GM20431 (cell line): ENCODE results near the gene HMGN4.
"Not testable (repeated sequence)": the region's sequence is repeated elsewhere in the genome, so short reads cannot be mapped to it uniquely, and the experiment has no call there.

Experiments
- in situ Hi-C: fragments of 300-500 bp; cut with MseI, MboI; formaldehyde crosslinking; loops from one replicate; pipeline ENCODE4 v1.15.0; 2020; ENCODE audit warnings: low sequenced_read_pairs; ENCODE audit not compliant: unreplicated experiment

Gene HMGN4

GRCh38 chr6:26537846-26538571 is at the start of gene HMGN4:
HMGN4 (plus strand) TSS chr6:26538366; CDS start chr6:26545207, 6,841 bp downstream.
- in situ Hi-C loops, result loop anchor here (25.0 kb wide), 1 partner anchor 201 kb away; no protein-coding TSS in a partner anchor

DNA sequence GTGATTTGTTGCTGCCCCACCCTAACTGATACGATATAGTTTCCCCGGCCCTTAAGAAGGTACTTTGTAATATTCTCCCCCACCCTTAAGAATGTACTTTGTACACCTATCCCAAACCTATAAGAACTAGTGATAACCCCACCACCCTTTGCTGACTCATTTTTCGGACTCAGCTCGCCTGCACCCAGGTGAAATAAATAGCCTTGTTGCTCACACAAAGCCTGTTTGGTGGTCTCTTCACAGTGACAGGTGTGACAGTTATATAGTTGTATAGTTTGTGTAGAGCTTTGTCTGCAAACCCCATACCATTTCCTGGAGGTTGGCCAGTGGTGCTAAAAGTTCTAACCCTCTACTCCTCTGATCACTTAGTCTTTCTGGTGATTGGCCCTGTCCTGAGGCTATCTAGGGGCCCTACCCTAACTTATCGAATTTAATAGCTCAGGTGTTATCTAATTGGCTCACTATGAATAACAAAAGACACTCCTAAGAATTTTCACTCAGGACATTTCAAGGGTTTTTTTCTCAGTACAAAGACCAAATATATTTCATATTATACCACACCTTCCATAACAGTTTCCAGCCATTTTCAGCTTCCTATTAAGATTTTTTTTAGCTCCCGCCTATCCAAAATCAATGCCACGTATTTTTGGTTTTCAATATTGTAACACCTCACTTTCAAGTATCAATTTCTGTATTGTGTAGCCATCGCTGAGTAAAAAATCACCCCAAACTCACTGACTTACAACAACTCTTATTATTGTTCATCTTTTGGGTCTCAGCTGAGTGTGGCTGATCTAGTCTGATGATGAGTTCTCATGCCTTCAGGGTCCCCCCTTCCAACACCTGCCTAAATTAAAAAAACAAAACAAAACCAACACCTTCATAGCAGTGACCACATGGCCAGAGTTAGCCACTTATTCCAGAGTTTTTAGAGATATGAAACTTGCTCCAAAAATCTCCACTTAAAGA is 47.9 kb upstream of the HMGN4 start:
- in situ Hi-C loops, result no loop called here

GRCh38 chr6:26491604-26492003 is 46.6 kb upstream of the HMGN4 start:
- in situ Hi-C loops, result no loop called here

DNA sequence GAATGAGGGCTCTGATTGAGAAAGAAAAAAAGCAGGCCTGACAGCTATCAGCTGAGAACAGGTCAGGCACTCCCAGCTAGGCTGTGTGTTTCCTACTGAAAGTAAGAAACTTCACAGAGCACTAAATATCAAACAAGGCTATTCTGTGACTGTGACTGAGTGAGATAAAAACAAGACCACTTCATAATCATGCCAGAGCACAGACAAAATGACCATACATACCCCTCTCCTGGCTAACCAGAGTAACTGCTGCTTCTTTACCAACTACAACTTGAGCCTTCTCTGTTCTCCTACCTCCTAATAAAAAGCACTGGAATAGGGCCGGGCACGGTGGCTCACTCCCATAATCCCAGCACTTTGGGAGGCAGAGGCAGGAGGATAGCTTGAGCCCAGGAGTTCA is 44.9 kb upstream of the HMGN4 start:
- in situ Hi-C loops, result no loop called here

DNA sequence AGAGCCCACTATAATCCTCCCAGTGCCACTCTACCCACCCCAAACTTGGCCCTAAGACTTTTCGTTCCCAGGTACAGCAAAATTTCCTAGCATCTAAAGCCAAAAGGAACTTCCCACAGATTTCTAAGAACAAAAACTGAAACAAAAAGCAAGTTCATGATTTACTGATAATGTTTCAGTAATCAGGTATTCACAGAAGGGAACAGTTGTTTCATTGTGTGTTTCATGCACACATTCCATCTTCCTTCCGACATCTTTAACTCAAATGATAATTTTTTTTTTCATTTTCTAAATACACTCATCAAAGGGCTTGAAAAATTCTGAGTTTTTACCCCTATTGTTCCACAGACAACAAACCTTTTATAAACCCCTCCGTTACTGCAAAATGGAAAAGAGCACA is 44.0 kb upstream of the HMGN4 start:
- in situ Hi-C loops, result no loop called here

DNA sequence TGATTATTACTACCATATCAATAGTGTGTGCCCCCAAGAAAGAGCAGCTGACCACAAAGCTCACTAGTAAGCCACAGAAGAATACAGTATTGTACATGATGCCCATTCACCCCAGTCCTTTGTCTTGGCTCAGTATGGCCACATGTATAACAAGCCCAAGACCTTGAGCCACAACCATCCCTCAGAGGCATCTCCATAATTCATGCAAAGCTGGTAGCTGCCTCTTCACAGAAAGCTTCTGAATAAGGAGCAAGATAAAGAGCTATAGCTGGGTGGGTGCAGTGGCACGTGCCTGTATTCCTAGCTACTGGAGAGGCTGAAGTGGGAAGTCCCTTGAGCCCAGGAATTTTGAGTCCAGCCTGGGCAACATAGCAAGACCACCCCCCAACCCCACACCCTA is 42.9 kb upstream of the HMGN4 start:
- in situ Hi-C loops, result no loop called here

DNA sequence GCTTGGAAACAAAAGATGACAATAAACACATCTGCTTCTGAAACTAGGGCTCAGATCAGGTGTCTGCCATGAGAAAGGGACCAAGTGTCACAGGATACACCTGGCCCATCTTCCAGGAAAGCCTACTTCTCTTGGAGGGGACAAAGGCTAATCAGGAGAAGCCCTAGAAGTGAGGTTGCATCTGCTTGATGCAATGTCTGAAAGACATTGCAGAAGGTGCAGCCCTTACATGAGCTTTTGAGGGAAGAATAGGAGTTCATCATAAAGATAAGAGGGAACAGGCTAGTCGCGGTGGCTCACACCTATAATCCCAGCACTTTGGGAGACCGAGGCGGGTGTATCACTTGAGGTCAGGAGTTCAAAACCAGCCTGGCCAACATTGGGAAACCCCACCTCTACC is 40.6 kb upstream of the HMGN4 start:
- in situ Hi-C loops, result no loop called here

- in situ Hi-C loops, result no loop called here
Measured at GRCh38 chr6:26500102-26500501, 38.1 kb upstream of the HMGN4 start, which contains the start of gene BTN1A1. BTN1A1 (plus strand) TSS chr6:26500303; CDS start chr6:26501287, 984 bp downstream.

GRCh38 chr6:26501482-26501986 is 36.6 kb upstream of the HMGN4 start:
- in situ Hi-C loops, result no loop called here

DNA sequence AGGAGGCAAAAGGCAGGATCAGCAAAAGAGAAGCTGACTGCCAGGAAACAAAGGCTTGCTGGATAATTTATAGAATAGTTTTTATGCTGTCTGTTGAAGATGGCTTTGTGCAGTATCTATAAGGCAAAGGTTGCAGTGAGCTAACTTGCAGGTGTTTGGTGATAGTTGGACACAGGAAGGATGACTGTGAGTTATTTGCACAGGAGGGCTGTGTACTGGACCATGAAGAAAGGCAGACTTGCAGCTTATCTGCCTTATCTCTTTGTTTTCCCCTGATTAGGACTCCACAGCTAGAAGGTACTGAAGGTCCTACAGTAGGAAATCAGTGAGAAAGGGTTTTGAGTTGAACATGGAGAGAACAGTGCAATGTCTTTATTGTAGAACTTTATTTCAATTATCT is 36.0 kb upstream of the HMGN4 start:
- in situ Hi-C loops, result no loop called here

DNA sequence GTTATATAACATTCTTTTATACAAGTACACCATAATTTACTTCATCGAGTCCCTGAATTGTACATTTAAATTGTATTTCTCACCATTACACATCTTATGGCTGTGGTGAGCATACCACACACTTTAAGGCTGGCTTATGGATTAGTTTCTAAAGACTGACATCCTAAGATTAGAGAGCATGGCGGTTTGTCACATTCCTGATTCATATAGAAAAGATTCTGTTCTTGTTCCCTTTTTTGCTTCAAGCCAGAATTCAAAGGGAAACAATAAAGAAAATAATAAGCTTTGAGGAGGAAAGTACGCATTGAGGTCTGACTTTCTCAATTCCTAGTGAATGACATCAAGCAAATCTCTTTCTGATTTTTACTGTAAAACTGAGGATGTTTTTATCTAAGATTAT is 35.5 kb upstream of the HMGN4 start:
- in situ Hi-C loops, result no loop called here

DNA sequence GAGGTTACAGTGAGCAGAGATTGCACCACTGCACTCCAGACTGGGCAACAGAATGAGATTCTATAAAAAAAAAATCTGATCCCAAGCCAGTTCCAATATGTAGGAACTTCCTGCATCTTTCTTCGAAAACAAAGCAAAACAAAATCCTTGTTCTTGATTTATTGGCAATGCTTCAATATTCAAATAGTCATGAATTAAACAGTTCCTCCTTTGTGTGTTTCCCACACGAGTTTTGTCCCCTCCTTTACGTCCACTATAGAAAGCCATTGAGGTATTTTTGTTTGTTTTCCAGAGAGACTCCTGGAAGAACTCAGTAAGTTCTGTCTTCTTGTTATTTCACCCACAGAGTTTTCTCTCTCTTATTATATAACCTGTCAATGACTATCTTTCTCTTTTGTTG is 30.5 kb upstream of the HMGN4 start:
- in situ Hi-C loops, result no loop called here

DNA sequence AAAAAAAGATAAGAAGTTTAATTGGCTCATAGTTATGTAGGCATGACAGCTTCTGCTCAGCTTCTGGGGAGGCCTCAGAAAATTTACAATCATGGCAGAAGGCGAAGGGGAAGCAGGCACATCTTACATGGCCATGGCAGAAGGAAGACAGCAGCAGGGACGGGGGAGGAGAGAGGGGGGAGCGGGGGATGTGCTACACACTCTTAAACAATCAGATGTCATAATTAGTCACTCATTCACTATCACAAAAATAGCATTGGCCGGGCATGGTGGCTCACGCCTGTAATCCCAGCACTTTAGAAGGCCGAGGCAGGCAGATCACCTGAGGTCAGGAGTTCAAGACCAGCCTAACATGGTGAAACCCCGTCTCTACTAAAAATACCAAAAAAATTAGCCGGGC is 27.1 kb upstream of the HMGN4 start:
- in situ Hi-C loops, result not testable (repeated sequence)

GRCh38 chr6:26514984-26515383 is 23.2 kb upstream of the HMGN4 start:
- in situ Hi-C loops, result no loop called here

- in situ Hi-C loops, result no loop called here
Measured at GRCh38 chr6:26516481-26517427, 21.4 kb upstream of the HMGN4 start.

DNA sequence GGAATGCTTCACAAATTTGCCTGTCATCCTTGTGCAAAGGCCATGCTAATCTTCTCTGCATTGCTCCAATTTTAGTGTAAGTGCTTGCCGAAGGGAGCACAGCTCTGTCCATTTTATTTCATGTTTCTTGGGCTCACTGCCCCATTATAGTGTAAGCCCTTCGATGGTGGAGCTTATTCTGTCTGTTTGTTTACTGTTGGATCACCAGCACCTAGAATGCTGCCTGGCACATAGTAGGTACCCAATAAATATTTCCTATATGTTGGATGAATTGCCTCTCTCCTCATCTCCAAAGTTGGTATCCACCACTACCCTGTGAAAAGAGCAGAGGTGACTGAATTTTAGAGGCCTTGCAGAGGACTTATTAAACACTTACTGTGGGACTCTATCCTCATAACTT is 18.8 kb upstream of the HMGN4 start:
- in situ Hi-C loops, result no loop called here

GRCh38 chr6:26520237-26520849 is 17.8 kb upstream of the HMGN4 start:
- in situ Hi-C loops, result no loop called here

GRCh38 chr6:26520850-26521599 is 17.1 kb upstream of the HMGN4 start:
- in situ Hi-C loops, result no loop called here
